ENCODE results near the gene LAMA5.

The LAMA5 gene, protein sequence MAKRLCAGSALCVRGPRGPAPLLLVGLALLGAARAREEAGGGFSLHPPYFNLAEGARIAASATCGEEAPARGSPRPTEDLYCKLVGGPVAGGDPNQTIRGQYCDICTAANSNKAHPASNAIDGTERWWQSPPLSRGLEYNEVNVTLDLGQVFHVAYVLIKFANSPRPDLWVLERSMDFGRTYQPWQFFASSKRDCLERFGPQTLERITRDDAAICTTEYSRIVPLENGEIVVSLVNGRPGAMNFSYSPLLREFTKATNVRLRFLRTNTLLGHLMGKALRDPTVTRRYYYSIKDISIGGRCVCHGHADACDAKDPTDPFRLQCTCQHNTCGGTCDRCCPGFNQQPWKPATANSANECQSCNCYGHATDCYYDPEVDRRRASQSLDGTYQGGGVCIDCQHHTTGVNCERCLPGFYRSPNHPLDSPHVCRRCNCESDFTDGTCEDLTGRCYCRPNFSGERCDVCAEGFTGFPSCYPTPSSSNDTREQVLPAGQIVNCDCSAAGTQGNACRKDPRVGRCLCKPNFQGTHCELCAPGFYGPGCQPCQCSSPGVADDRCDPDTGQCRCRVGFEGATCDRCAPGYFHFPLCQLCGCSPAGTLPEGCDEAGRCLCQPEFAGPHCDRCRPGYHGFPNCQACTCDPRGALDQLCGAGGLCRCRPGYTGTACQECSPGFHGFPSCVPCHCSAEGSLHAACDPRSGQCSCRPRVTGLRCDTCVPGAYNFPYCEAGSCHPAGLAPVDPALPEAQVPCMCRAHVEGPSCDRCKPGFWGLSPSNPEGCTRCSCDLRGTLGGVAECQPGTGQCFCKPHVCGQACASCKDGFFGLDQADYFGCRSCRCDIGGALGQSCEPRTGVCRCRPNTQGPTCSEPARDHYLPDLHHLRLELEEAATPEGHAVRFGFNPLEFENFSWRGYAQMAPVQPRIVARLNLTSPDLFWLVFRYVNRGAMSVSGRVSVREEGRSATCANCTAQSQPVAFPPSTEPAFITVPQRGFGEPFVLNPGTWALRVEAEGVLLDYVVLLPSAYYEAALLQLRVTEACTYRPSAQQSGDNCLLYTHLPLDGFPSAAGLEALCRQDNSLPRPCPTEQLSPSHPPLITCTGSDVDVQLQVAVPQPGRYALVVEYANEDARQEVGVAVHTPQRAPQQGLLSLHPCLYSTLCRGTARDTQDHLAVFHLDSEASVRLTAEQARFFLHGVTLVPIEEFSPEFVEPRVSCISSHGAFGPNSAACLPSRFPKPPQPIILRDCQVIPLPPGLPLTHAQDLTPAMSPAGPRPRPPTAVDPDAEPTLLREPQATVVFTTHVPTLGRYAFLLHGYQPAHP (N-terminal part only)

DNA sequence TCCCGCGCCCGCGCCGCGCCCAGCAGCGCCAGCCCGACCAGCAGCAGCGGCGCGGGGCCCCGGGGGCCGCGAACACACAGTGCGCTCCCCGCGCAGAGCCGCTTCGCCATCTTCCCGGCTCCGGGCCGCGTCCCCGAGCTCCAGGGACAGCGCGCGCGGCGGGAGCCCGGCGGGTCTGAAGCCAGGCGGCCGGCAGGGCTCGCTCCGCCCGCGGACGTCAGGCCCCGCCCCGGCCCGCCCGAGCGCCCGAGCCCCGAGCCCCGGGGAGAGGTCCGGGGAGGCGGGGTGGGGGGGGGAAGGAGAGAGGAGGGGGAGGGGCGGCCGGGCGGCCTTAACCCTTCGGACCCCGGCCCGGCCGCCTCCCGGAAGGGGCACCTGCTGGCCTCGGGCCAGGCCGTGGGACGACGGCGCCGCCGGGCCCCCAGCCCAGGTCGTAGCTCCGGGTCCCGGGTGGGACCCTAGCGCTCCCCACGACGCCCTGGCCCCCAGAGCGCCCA lies at the start of gene LAMA5:
Gene LAMA5, minus strand, starts transcription at position 177 of the 497 bp plus-strand sequence. Its CDS starts 67 bp downstream, at position 110.
- DNase-seq = peak; percentile 54 to 69

DNA sequence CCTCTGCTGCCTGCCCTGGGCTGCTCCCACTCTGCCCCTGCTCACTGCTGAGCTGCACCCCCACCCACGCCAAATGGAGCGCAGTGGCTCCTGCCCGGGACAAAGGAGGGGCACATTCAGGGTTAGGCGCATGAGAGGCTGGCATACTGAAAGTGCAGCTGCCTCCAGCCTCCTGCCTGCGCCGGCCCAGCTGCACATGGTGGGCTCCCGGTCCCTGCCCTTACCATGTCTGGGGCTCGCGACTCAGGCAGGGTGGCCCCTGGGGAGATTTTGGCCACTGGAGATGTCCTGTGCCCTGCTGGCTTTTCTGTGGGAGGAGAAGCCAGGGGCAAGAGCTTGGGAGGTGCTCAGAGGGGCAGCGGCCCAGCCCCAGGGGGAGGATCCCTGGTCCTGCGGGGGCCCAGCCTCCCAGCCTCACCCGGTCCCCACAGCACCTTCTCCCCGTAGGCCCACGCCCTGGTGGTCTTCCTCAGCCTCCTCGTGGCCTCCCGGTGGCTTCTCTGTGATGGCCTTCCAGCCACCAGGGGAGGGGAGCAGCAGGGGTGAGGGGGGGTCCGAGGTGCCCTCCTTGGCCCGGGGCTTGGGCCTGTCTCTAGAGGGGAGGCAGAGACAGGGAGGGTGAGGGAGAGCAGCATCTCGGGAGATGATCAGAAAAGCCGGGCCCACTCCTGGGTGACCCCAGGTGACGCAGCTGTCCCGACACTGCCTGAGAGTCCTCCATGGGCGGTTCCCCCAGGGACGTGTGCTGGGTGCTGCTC lies 48.4 kb upstream of the LAMA5 start:
- DNase-seq = no peak

DNA sequence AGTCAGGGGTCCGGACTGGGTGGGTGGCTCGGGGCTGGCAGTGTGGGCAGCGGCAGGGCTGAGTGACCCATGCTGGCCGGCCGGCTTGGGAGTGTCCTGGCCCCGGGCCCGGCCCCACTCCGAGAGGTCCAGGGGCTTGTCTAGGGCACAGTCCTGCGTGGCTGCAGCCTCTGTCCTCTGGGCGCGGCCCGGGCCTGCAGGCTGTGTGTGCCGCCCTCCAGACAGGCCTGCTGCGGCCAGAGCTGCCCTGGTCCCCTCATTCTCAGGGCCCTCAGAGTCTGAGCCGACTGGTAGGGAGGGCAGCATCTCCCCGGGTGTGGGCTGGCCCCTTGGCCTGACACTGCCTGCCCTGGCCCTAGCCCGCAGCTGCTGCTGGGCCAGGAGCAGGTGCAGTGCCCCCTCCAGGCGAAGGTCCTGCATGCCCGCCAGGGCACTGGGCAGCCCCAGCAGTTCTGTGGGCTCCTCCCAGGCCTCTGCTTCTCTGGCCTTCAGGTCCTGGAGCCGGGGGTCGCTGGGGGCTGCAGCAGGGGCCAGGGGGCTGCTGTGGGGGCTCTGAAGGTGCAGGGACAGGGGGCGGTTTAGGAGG lies 46.9 kb upstream of the LAMA5 start:
- DNase-seq = peak in 1 of 2 experiments; percentile 77

DNA sequence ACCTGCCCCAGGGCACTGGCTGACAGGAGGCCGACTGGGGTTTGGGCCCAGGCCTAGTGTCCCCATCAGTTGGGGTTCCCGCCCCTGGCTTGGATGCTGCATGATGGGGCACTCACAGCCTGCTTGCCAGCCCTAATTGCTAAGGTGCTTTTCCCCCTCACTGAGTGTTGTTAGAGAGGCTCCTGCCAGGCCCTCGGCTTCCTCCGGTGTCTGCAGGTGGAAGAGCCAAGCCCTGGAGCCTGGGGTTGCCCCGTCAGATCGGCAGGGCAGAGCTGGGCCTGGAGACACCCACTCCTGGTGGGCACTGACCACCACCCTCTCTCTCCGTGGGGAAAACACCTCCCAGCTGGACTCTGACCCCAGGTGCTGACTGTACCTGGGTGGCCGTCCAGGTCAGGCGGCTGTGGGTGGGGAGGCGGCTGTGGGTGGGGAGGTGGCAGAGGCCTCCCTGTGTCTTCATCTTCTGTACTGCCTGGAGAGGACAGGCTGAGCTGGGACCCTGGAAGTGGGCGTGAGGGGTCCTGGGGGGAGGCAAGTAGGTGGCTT lies 46.0 kb upstream of the LAMA5 start:
- DNase-seq = no peak

DNA sequence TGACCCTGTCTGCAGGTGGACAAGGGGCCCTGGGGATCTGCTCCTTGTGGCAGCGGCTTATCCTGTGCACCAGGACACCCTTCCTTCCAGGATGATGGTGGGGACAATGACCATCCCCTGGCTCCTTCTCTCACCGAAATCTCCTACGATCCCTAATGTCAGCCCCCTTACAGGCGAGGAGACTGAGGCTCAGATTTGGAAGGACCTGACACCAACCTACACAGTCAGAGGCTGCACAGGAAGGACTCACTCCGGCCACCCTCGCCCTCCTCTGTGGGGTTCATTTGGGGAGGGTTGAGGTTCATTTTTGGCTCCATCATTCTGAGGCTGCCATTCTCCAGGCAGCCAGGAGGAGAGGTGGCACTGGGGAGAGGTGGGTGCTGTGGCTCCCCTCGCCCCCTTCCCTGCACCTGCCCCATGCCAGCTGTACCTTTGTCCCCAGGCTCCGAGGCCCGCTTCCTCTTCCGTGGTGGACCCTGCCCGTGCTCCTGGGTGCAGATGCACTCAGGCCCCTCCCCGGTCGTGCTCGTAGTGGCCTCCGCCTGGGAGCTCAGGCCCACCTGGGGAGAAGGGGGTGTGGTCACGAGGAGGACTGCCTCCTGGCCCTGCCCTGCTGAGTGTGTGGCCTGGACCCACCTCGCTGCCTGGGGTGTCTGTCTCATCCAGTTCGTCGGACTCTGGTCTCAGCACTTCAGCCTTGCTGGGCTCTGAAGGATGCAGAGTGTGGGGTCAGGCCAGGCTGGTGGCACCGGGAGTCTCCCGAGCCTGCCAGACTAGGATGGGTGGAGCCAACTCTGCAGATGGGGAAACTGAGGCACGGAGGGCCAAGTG lies 45.3 kb upstream of the LAMA5 start:
- DNase-seq = no peak

DNA sequence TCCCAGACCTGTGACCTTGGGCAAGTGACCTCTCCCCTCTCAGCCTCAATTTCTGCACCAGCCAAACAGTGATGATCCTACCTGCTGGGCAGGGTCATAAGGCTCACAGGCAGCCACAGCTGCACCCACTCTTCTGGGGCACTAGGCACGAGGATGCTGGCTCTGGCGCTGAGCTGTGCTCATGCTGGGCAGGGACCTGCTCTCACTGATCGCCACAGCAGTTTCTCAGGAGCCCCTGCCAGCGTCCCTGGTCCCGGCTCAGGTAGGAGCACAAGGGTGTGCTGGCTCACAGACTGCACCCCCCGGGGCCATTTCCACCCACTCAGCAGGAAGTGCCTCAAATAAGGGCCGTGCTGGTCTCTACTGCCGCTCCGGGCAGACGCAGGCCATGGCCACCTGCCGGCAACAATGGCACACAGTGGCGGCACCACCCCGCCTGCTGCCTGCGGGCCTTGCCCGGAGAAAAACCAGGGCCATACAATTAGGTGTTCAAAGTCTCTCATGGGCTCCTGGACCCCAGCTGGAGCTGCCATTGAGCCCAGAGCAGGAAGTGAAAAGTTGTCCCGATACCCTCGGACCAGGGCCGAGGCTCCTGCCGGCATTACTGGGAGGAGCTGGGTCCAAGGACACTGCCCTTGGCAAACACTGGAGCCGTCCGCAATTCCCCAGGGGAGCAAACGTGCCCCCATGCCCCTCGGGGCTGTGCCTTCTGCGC lies 44.5 kb upstream of the LAMA5 start:
- DNase-seq = peak in 1 of 2 experiments; percentile 54

DNA sequence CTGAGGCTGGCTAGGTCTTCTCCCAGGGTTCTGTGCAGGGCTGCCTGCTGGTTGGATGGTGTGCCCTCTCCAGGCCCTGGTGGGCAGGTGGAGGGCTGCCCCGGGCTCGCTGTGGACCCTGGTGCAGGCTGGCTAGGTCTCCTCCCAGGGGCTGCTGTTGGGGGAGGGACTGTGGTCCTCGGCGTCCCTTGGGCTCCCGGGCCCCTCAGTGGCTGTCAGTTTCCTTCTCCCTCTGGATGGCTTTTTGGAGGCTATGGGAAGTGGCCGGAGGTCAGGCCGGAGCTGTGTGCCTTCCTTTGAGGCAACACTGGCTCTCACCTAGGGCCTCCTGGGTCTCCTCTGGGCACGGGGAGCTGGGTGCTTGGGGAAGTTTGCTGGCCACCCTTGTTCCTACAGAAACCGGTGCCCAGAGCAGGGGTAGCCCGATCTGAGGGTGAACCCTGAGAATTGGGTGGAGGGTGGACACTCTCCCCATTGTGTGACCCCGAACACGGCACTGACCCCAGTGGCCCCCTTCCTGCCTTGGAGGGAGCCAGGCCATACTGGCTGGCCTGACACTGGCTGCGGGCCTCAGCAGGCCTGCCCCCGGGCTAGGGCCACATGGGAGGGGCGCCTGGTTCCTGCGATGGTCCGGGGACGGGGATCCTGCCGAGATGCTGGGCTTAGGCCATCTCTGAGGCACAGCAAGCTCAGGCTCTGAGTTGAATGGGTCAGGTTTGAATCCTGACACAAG lies 43.8 kb upstream of the LAMA5 start:
- no peak for DNase-seq

DNA sequence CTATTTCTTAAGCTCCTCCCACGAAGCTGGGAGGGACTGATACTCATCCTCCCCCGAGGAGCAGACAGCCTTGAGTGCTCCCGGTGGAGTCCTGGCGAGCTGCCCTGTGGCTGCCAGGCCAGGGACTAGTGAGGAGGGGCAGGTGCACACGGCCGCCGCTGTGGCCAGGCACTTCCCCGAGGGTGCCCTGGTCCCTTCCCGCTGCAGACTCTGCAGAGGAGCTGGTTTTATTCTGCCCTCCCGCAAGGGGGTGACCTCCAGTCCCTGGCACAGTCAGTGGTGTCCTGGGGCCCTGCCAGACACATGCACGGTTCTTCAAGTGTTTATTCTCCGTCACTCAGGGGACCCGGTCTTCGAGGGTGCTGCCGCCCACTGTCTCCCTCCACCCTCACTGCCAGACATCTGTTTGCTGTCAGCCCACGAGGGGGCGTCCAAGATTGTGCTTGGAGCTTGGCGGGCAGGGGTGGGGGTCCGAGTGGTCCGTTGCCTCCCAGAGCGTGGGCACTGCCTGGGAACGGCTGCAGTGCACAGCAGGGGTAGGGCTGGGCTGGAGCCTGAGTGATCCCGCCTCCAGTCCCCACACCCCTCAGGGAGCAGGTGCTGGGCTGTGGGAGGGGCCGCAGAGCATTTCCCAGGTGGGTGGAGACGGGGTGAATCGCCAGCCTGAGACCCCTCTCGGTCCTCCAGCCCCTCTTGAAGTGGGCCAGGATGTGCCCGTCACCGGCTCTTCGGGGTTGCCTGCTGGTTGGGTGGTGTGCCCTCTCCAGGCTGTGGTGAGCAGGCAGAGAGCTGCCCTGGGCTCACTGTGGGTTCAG lies 43.0 kb upstream of the LAMA5 start:
- DNase-seq = peak; percentile 91 to 96

DNA sequence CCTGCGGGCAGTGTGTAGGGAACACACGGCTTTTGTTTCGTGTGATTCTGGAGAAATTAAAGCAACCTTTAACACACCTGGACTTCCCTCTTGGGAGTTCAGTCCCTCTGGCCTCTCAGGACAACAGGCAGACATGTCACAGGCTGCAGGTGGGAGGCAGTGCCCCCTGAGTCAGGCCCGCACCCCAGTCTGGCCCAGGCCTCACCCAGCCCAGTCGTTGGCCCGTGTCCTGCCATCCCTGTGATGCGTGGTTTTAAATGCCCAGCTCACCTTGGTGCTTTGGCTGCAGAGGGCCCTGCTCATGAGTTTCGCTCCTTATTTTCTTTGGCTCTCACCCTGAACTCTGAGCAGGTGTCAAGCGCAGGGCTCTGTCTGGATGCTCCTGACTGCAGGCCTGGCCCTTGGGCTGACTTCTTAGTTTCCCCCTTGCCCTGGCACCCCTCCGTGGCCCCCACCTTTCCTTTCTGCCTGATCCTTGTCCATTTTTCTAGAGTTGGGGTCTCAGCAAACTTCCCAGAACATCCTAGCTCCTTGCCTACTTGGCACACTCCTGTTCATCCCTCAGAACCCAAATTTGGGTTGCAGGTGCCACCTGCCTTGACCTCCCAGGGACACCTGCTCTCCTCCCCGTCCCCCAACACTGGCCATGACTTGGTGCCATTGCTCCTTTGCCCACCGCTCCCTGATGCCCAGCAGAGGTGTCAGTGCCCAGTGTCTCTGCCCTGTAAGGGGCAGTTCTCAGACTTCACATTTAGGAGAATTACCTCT lies 42.2 kb upstream of the LAMA5 start:
- peak in 1 of 2 experiments; percentile 56 for DNase-seq

DNA sequence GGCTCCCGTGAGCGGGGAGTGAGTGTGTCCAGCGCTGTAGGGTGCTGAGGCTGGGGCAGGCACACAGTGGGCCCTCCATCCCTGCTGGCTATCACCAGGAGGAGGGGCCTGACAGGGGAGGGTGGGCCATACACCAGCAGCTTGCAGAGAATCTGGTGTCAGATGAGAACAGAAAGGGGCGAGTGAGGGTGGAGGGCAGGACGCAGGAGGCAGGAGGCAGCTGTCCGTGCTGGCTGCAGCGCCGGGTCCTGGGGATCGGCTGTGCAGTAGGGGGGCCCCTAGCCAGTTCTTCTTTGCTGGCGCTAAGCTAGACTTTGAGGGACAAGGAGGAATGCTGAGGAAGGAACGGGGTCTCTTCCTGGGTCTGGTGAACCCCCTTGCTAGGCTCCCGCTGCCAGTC lies 41.5 kb upstream of the LAMA5 start:
- DNase-seq = no peak

DNA sequence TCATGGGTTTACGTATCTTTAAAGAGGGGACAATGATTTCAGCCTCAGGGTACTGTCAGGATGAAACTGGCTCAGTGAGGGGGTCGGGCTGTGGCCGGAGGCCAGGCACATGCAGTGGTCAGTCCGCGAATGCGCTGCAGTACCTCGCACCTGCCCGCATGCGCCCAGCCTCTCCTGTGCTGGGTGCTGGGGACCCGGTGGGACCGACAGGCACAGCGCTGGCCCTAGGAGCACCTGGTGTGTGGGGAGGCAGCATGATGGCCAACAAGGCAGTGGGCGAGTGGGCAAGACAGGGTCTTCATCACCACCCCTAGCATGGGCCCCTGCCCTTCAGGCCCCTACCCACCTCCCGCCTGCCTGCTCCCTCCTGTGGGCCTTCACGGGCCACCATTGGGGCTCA lies 40.9 kb upstream of the LAMA5 start:
- peak in 1 of 2 experiments; percentile 52 for DNase-seq

DNA sequence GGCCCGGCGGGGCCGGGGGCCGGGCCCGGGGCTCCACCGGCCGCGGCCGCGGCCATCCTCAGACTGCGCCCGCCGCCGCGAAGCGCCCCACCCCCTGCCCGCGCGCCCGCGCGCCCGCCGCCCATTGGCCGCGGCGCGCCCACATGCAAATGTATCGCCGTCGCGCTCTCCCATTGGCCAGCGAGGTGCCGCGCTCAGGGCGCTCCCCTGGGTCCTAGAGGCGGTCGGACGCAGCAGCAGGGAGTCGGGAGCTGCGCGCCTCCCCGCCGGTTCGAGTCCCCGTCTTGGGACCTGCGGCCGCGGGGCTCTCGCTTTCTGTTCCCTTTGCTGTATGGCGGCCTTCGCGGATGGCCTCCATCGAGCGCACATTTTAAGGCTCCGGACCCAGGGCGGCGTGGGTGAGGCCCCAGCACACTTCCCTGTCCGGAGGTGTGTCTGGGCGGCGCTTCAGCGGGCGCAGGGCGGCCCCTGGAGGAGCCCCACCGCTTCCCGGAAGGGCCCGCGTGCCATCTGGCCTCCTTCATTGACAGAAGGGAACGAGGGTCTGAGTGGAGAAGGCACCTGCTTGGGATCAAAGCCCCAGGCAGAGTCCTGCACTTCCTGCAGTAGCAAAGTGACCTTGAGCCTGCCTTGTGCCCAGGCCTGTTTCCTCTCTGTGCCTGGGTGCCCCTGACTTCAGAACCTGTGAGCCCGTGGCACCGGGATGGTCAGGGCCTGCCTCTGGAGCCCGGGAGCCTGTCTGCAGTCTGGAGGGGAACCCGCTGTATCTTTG lies 40.3 kb upstream of the LAMA5 start, which contains the start of gene CABLES2:
Gene CABLES2, minus strand, starts transcription at position 65 of the 772 bp plus-strand sequence. Its CDS starts 9 bp downstream, at position 56.
- DNase-seq = peak; percentile 98 to 99

DNA sequence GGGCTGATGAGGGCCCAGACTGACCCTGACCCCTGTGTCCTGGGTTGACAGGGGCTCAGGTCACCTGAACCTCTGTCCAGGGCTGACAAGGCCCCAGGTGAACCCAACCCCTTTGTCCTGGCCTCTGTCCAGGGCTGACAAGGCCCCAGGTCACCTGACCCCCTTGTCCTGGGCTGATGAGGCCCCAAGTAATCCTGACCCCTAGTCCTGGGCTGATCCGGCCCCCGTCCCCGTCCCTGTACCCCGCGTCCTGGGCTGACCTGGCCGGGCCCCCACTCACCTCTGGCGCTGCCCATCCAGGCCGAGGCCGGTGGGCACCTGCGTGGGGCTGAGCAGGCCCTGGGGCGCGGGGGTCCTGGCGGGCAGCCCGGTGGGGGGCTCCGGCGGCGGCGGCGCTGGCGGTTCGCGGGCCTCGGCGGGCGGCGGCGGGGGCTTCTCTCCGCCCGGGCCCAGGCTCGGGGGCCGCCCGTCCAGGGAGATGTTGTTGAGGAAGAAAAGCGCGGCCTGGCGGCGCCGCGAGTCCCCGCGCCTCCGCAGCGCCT lies 39.6 kb upstream of the LAMA5 start:
- DNase-seq = no peak

DNA sequence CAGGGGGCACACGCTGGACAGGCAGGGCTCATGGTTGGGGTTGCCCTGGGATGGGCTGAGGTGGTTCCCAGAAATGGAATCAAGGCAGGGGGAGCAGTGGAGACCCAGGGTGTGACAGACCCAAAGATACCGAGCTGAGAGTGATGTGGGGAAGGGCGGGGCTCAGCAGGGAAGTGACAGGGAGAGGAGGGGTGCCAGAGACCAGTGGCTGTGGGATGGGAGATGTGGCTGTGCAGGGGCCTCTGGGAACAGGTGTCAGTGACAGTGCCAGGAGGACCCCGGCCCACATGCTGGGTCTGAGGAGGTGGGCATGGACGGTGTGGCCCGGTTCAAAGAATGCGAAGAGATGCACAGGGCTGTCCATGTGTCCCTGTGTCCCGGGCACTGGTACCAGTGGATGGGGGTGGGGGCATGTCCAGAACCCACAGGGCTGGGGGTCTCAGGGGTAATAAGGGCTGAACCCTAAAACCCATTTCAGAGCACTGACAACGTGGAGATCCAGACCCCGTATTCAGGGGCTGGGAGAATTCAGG lies 38.9 kb upstream of the LAMA5 start:
- DNase-seq = no peak

Measured in SHP77 (cell line).